ENCODE results near the gene CLMN. TPM values are rescaled to one million over a fixed set of nuclear protein-coding genes. Genes with fewer than 3 reads are reported as not detected.
A peak's percentile ranks its signal among the peaks of the same experiment; 100 is the strongest.

Gene CLMN
- total and polyA plus RNA-seq, 2 of the 8 experiments (the other 6 are each of a cell fraction or from before 2014, with no cell fraction given): 1.6 to 8.2 TPM

- no peaks in the 10 kb centered on the region for H4K20me1 ChIP-seq (replicated peaks in 1 of 2; ENCODE audit: control insufficient read depth in 1 of 2, insufficient read depth in 2 of 2, low read length in 2 of 2)
These were observed 42.4 kb upstream of the CLMN start for GRCh38 chr14:95362138-95362494.

More at GRCh38 chr14:95362138-95362494, 42.4 kb upstream of the CLMN start:
- no peak overlapping the region for H3K14ac ChIP-seq (ENCODE audit: insufficient read length)
- ChIA-PET CTCF (ENCODE audit: partially characterized antibody) (interaction anchor here (0.7 to 3.9 kb wide), 38 partner anchors 9 to 612 kb away, joined by 3 to 39 read pairs (median 4); no protein-coding TSS in a partner anchor), POLR2A (ENCODE audit: partially characterized antibody) (interaction anchor here (0.6 to 3.7 kb wide), 12 partner anchors 9 to 364 kb away, joined by 3 to 38 read pairs (median 4); partner anchors contain the start of gene DICER1)
- H4K8ac ChIP-seq (ENCODE audit: extremely low read depth, insufficient read depth, low read length): no peak overlapping the region
- H3K4me1 ChIP-seq (replicated peaks in 1 of 4; ENCODE audit: control insufficient read depth in 3 of 4, insufficient read depth in 4 of 4, low read length in 3 of 4): peaks cover 7 to 31% (median 19%) of the 10 kb centered on the region in 4 experiments
- no peaks in the 10 kb centered on the region for H3K9me3 ChIP-seq (ENCODE audit: insufficient read depth in 2 of 2, low read depth in 1 of 2, low read length in 1 of 2)
- peak overlapping the region; percentile 12 for H4K91ac ChIP-seq (replicated peaks; ENCODE audit: insufficient read length, low read length)
- H3K79me1 ChIP-seq (ENCODE audit: low read depth, low read length): no peaks in the 10 kb centered on the region
- H2BK120ac ChIP-seq (replicated peaks; ENCODE audit: low read depth, low read length): no peak overlapping the region
- TF ChIP-seq CHD2 (IDR thresholded peaks at IDR 0.05; ENCODE audit: low read length) (no peak), YY1 (IDR thresholded peaks at IDR 0.05; ENCODE audit: low read depth, low read length) (no peak), SRF (IDR thresholded peaks at IDR 0.05; ENCODE audit: low read depth, low read length) (no peak), TEAD4 (IDR thresholded peaks at IDR 0.05; ENCODE audit: low read depth, low read length) (no peak), CHD1 (IDR thresholded peaks at IDR 0.05; ENCODE audit: low read depth, low read length) (no peak)
- peak overlapping the region; percentile 94 for H2AFZ ChIP-seq (ENCODE audit: low read length)
- peaks cover 0 to 2% (median 0%) of the 10 kb centered on the region in 4 experiments; a peak in 3 of 7 replicates for H3K27me3 ChIP-seq (replicated peaks in 1 of 4; ENCODE audit: control insufficient read depth in 3 of 4, extremely low read depth in 1 of 4, insufficient read depth in 3 of 4, low read length in 3 of 4)
- no peaks in the 10 kb centered on the region for H3K36me3 ChIP-seq (ENCODE audit: control insufficient read depth in 2 of 4, insufficient read depth in 4 of 4, low read length in 3 of 4)
- H3K4me3 ChIP-seq (ENCODE audit: extremely low read depth in 1 of 4, insufficient read depth in 2 of 4, low read depth in 3 of 4, low read length in 4 of 4): peak overlapping the region; percentile 30 to 56 (median 42); a peak in 7 of 8 replicates
- H2AK5ac ChIP-seq (ENCODE audit: low read depth, low read length): no peak overlapping the region
- peak overlapping the region; percentile 91 for H3K18ac ChIP-seq (ENCODE audit: extremely low read depth, low read length)
- H3K23ac ChIP-seq (ENCODE audit: insufficient read length): no peak overlapping the region
- 28% methylated on average over 9 of the region's 9 CpGs; no CpG with 5 or more reads in 1 of the 2 experiments for WGBS, 2 experiments (ENCODE audit: extremely low coverage in 1 of 2, insufficient coverage in 1 of 2, insufficient read length in 1 of 2, insufficient replicate concordance in 2 of 2, low coverage in 1 of 2, low lambda C conversion rate in 2 of 2, missing lambda C conversion rate in 1 of 2)
- no peak overlapping the region for H3K4ac ChIP-seq (replicated peaks; ENCODE audit: insufficient read length, low read depth, low read length)
- H3K79me2 ChIP-seq (ENCODE audit: control insufficient read depth in 1 of 2, insufficient read depth in 2 of 2, low read length in 2 of 2): no peaks in the 10 kb centered on the region
- H3K23me2 ChIP-seq (ENCODE audit: low read depth, low read length): peaks cover 4% of the 10 kb centered on the region; the same call in 1 of the 2 replicates
- no peak overlapping the region; the same call in 1 of the 2 replicates for H2BK20ac ChIP-seq (ENCODE audit: low read length)
- no peak overlapping the region for H4K5ac ChIP-seq (ENCODE audit: insufficient read length, low read depth, low read length)
- peak overlapping the region; percentile 73 to 75 for H3K4me2 ChIP-seq (ENCODE audit: insufficient read depth in 1 of 2, low read depth in 2 of 2, low read length in 2 of 2)
- peak overlapping the region; percentile 47; the same call in 1 of the 2 replicates for H3K27ac ChIP-seq (ENCODE audit: low read depth, low read length)
- no peak overlapping the region for H3K56ac ChIP-seq (replicated peaks; ENCODE audit: insufficient read length, low read depth, low read length)
- H2BK12ac ChIP-seq (ENCODE audit: low read depth, low read length): peak overlapping the region; percentile 56; the same call in 1 of the 2 replicates
- peak overlapping the region in 2 of 4 experiments; percentile 19 to 54; a peak in 5 of 7 replicates for H3K9ac ChIP-seq (replicated peaks in 1 of 4; ENCODE audit: extremely low read depth in 1 of 4, low read depth in 3 of 4, low read length in 3 of 4)
- FAIRE-seq: peak; percentile 80
- no peak for DNase-seq (ENCODE audit: low read depth in 1 of 2, low spot score in 2 of 2)
- peak overlapping the region; percentile 89; the same call in 1 of the 2 replicates for H2BK15ac ChIP-seq (ENCODE audit: low read length)
- H2BK5ac ChIP-seq (ENCODE audit: low read depth, low read length): peak overlapping the region; percentile 75; the same call in 1 of the 2 replicates

Measured in H1 (cell line).